GM12878 (cell line): ENCODE results near the gene ZDHHC1. TPM values are rescaled to one million over a fixed set of nuclear protein-coding genes. Genes with fewer than 3 reads are reported as not detected.

Source experiments
- ATF7 ChIP-seq: fragments of 450-650 bp; IDR thresholded peaks from 2 replicates; pipeline ENCODE4 v1.6.1; 2016; ENCODE audit warnings: low read depth, mild to moderate bottlenecking
- DPF2 ChIP-seq: fragments of 450-650 bp; IDR thresholded peaks from 2 replicates; pipeline ENCODE4 v1.6.1; 2017; ENCODE audit warnings: mild to moderate bottlenecking
- E2F8 ChIP-seq: fragments of 450-650 bp; IDR thresholded peaks from 2 replicates; pipeline ENCODE4 v1.6.1; 2018; ENCODE audit warnings: mild to moderate bottlenecking, low read depth, moderate library complexity; ENCODE audit not compliant: partially characterized antibody
- ESRRA ChIP-seq: IDR thresholded peaks from 2 replicates; pipeline ENCODE4 v1.6.1; 2012; ENCODE audit warnings: mild to moderate bottlenecking, low read length, improper control_type of control experiment
- KDM1A ChIP-seq: fragments of 200-600 bp; sonication (generic); IDR thresholded peaks from 2 replicates; pipeline ENCODE4 v1.6.1; 2016; ENCODE audit warnings: borderline replicate concordance
- MTA3 ChIP-seq: IDR thresholded peaks from 2 replicates; pipeline ENCODE4 v1.6.1; 2012; ENCODE audit warnings: low read length, inconsistent platforms, borderline replicate concordance
- MYC ChIP-seq: IDR thresholded peaks from 2 replicates; pipeline ENCODE4 v1.6.1; 2011; ENCODE audit warnings: mild to moderate bottlenecking, low read length, moderate library complexity, inconsistent platforms; ENCODE audit not compliant: insufficient read depth, insufficient replicate concordance, insufficient read length, severe bottlenecking
- NFYB ChIP-seq: IDR thresholded peaks from 2 replicates; pipeline ENCODE4 v1.6.1; 2011; ENCODE audit warnings: low read depth, mild to moderate bottlenecking, low read length, improper control_type of control experiment, moderate library complexity; ENCODE audit not compliant: insufficient read depth
- NKRF ChIP-seq: fragments of 450-650 bp; conservative IDR thresholded peaks from 2 replicates; pipeline ENCODE4 v1.6.1; 2017; ENCODE audit warnings: mild to moderate bottlenecking, moderate library complexity
- SREBF1 ChIP-seq: IDR thresholded peaks from 2 replicates; pipeline ENCODE4 v1.6.1; 2012; ENCODE audit warnings: mild to moderate bottlenecking, low read length
- SUZ12 ChIP-seq: fragments of 200-600 bp; sonication (generic); IDR thresholded peaks from one replicate; pipeline ENCODE4 v1.6.1; 2018; ENCODE audit warnings: antibody characterized with exemption, mild to moderate bottlenecking; ENCODE audit not compliant: unreplicated experiment
- ZNF622 ChIP-seq: fragments of 450-650 bp; IDR thresholded peaks from 2 replicates; pipeline ENCODE4 v1.6.1; 2017; ENCODE audit warnings: mild to moderate bottlenecking, inconsistent platforms
- polyA plus RNA-seq, 11 experiments: library from polyadenylated mRNA; depleted of rRNA in 4 of 11; unstranded in 6 of 11; stranded (reverse) in 5 of 11; fragments of >200 nt; fragmentation: Nextera tagmentation in 4 of 11; fragmentation: Illumina TruSeq in 1 of 11; extraction: Ambion mirVana in 4 of 11; extraction: Trizol in 1 of 11; gene quantifications; 1 replicate in 1 of 11; 2 replicates in 10 of 11; pipeline versions ENCODE4 v1.2.1 to v1.2.3, GENCODE V29; 2011 to 2016; ENCODE audit warnings: inconsistent platforms in 2 of 11, missing spikeins in 2 of 11, low read depth in 1 of 11
- total RNA-seq, 4 experiments: library from RNA; depleted of rRNA in 3 of 4; stranded (reverse); fragments of >200 nt in 3 of 4; fragmentation: Illumina TruSeq in 1 of 4; extraction: Trizol in 1 of 4; gene quantifications; 2 replicates each; pipeline versions ENCODE4 v1.2.1 to v1.2.3, GENCODE V29; 2013 to 2021
- TF ChIP-seq, protein P1 (sequence below): fragments of 450-650 bp; IDR thresholded peaks from 2 replicates; pipeline ENCODE4 v1.6.1; 2016; ENCODE audit warnings: mild to moderate bottlenecking, moderate library complexity, borderline replicate concordance
- TF ChIP-seq, protein P2 (sequence below): fragments of 450-650 bp; formaldehyde crosslinking; IDR thresholded peaks from 2 replicates; pipeline ENCODE4 v1.5.0; 2022; ENCODE audit warnings: mild to moderate bottlenecking, missing genetic modification characterization

The ZDHHC1 gene
- total and polyA plus RNA-seq, 10 of the 15 experiments (the other 5 are each of a cell fraction or from before 2014, with no cell fraction given): 0.07 to 1.2 (median 0.66) TPM; not detected in 2

- TF ChIP-seq E2F8 (no peak), NFYB (no peak), SREBF1 (no peak), NKRF (no peak), ZNF622 (no peak), DPF2 (no peak), KDM1A (no peak), SUZ12 (no peak), MYC (no peak), ATF7 (no peak), ESRRA (no peak), MTA3 (no peak)
- TF ChIP-seq, protein P1, sequence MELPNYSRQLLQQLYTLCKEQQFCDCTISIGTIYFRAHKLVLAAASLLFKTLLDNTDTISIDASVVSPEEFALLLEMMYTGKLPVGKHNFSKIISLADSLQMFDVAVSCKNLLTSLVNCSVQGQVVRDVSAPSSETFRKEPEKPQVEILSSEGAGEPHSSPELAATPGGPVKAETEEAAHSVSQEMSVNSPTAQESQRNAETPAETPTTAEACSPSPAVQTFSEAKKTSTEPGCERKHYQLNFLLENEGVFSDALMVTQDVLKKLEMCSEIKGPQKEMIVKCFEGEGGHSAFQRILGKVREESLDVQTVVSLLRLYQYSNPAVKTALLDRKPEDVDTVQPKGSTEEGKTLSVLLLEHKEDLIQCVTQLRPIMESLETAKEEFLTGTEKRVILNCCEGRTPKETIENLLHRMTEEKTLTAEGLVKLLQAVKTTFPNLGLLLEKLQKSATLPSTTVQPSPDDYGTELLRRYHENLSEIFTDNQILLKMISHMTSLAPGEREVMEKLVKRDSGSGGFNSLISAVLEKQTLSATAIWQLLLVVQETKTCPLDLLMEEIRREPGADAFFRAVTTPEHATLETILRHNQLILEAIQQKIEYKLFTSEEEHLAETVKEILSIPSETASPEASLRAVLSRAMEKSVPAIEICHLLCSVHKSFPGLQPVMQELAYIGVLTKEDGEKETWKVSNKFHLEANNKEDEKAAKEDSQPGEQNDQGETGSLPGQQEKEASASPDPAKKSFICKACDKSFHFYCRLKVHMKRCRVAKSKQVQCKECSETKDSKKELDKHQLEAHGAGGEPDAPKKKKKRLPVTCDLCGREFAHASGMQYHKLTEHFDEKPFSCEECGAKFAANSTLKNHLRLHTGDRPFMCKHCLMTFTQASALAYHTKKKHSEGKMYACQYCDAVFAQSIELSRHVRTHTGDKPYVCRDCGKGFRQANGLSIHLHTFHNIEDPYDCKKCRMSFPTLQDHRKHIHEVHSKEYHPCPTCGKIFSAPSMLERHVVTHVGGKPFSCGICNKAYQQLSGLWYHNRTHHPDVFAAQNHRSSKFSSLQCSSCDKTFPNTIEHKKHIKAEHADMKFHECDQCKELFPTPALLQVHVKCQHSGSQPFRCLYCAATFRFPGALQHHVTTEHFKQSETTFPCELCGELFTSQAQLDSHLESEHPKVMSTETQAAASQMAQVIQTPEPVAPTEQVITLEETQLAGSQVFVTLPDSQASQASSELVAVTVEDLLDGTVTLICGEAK: no peak
- TF ChIP-seq, protein P2, sequence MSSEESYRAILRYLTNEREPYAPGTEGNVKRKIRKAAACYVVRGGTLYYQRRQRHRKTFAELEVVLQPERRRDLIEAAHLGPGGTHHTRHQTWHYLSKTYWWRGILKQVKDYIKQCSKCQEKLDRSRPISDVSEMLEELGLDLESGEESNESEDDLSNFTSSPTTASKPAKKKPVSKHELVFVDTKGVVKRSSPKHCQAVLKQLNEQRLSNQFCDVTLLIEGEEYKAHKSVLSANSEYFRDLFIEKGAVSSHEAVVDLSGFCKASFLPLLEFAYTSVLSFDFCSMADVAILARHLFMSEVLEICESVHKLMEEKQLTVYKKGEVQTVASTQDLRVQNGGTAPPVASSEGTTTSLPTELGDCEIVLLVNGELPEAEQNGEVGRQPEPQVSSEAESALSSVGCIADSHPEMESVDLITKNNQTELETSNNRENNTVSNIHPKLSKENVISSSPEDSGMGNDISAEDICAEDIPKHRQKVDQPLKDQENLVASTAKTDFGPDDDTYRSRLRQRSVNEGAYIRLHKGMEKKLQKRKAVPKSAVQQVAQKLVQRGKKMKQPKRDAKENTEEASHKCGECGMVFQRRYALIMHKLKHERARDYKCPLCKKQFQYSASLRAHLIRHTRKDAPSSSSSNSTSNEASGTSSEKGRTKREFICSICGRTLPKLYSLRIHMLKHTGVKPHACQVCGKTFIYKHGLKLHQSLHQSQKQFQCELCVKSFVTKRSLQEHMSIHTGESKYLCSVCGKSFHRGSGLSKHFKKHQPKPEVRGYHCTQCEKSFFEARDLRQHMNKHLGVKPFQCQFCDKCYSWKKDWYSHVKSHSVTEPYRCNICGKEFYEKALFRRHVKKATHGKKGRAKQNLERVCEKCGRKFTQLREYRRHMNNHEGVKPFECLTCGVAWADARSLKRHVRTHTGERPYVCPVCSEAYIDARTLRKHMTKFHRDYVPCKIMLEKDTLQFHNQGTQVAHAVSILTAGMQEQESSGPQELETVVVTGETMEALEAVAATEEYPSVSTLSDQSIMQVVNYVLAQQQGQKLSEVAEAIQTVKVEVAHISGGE (CRISPR knock-in tag): no peak
Measured at GRCh38 chr16:67345401-67345800, 70.9 kb downstream of the ZDHHC1 start (continued).
